Activated B cell treated with CpG ODN at 0.5 μM for 24 hours (primary cell): Measurements from ENCODE around the gene ERV3-1. TPM values are rescaled to one million over a fixed set of nuclear protein-coding genes. Genes with fewer than 3 reads are reported as not detected.
"Not testable (repeated sequence)": the region's sequence is repeated elsewhere in the genome, so short reads cannot be mapped to it uniquely, and the experiment has no call there.

Source experiments
- ATAC-seq: fragments of 200-7000 bp; cut with Tn5 transposase; one replicate; pipeline ENCODE4 v1.10.0; 2021; ENCODE audit warnings: low read depth, mild to moderate bottlenecking, moderate library complexity
- CTCF ChIA-PET: fragments of 350-600 bp; sonication (Branson Sonifier 250); formaldehyde crosslinking; loops from one replicate; lab custom pipeline; 2021; ENCODE audit warnings: antibody characterized with exemption; lab: Charles Lee
- POLR2A ChIA-PET: fragments of 350-600 bp; sonication (Branson Sonifier 250); formaldehyde crosslinking; loops from one replicate; lab custom pipeline; 2021; ENCODE audit warnings: antibody characterized with exemption; lab: Charles Lee
- DNase-seq: peaks from one replicate; pipeline ENCODE4 v3.0.0; 2022
- H3K27ac Mint-ChIP-seq: one replicate; pipeline ENCODE4 v1.8.0; 2020; ENCODE audit warnings: mixed read lengths
- H3K27me3 Mint-ChIP-seq: one replicate; pipeline ENCODE4 v1.8.0; 2021; ENCODE audit warnings: mixed read lengths
- H3K36me3 Mint-ChIP-seq: one replicate; pipeline ENCODE4 v1.8.0; 2021; ENCODE audit warnings: low read depth, mixed read lengths
- H3K4me1 Mint-ChIP-seq: one replicate; pipeline ENCODE4 v1.8.0; 2021; ENCODE audit warnings: mixed read lengths
- H3K4me3 Mint-ChIP-seq: one replicate; pipeline ENCODE4 v1.8.0; 2020; ENCODE audit warnings: mild to moderate bottlenecking, mixed read lengths
- H3K9me3 Mint-ChIP-seq: one replicate; pipeline ENCODE4 v1.8.0; 2020; ENCODE audit warnings: mixed read lengths
- intact Hi-C: fragments of 100-400 bp; cut with micrococcal nuclease; formaldehyde crosslinking; loops from one replicate; pipeline ENCODE4 v1.15.1; 2024
- total RNA-seq: library from RNA; stranded (reverse); gene quantifications from 2 replicates; pipeline ENCODE4 v1.2.3, GENCODE V29; 2022
- TF ChIP-seq, protein P1 (sequence below): fragments of 200-600 bp; IDR thresholded peaks from one replicate; pipeline ENCODE4 v1.8.0; 2022; ENCODE audit warnings: antibody characterized with exemption, mild to moderate bottlenecking

Gene ERV3-1
- total RNA-seq, 1 donor from 2014 or later = 24.8 TPM

DNA sequence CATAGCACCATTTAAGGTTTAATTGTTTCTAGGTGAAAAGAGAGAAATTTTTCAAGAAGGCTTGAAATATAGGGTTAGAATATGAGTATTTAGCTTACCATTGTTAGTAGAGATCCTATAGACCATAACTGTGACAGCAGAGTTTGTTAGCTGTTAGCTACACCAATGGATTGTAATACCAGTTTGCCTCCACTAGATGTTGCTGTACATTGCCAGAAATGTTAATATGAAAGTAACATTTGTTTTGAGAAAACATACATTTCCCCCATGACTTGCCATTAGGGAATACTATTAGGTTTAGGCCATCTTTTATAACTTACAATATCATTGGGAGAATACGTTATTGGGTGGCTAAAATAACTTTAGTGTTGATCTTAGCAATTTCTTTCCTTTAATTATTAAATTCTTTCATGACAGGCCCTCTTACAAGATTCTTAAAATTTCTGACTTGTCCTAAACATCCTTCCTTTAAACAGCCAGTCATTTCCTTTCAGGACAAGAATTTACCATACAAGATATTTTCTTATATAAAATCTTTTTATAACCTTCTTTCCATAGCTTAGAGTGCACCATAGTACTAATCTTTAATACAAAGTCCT, 55.1 kb downstream of the ERV3-1 start:
- TF ChIP-seq, protein P1, sequence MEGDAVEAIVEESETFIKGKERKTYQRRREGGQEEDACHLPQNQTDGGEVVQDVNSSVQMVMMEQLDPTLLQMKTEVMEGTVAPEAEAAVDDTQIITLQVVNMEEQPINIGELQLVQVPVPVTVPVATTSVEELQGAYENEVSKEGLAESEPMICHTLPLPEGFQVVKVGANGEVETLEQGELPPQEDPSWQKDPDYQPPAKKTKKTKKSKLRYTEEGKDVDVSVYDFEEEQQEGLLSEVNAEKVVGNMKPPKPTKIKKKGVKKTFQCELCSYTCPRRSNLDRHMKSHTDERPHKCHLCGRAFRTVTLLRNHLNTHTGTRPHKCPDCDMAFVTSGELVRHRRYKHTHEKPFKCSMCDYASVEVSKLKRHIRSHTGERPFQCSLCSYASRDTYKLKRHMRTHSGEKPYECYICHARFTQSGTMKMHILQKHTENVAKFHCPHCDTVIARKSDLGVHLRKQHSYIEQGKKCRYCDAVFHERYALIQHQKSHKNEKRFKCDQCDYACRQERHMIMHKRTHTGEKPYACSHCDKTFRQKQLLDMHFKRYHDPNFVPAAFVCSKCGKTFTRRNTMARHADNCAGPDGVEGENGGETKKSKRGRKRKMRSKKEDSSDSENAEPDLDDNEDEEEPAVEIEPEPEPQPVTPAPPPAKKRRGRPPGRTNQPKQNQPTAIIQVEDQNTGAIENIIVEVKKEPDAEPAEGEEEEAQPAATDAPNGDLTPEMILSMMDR = peak; percentile 16
- DNase-seq (no peak), ATAC-seq (peak; percentile 58)
- Mint-ChIP-seq H3K4me1 (peaks cover 3% of the 10 kb centered on the region), H3K36me3 (no peaks in the 10 kb centered on the region), H3K4me3 (no peak overlapping the region), H3K9me3 (no peaks in the 10 kb centered on the region), H3K27me3 (peaks cover 31% of the 10 kb centered on the region), H3K27ac (no peak overlapping the region)
- intact Hi-C loops = loop anchor here (1.0 to 5.0 kb wide), 3 partner anchors 265 to 496 kb away; no protein-coding TSS in a partner anchor
- ChIA-PET CTCF (interaction anchor here (0.7 to 3.4 kb wide), 11 partner anchors 13 to 420 kb away, joined by 3 to 60 read pairs (median 3); partner anchors contain the start of gene ERV3-1), POLR2A (interaction anchor here (1.4 kb wide), 1 partner anchor 55 kb away, joined by 4 read pairs; the partner anchor contains the start of gene ERV3-1)

DNA sequence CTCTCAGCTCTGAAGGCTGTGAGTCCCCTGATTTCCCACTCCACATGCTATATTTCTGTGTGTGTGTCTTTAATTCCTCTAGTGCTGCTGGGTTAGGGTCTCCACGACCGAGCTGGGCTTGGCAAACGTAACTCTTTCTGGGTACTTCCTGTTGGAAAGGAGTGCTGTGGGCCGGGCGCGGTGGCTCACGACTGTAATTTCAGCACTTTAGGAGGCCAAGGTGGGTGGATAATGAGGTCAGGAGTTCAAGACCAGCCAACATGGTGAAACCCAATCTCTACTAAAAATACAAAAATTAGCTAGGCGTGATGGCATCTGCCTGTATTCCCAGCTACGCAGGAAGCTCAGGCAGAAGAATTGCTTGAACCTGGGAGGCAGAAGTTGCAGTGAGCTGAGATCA, 55.8 kb downstream of the ERV3-1 start:
- H3K4me3 Mint-ChIP-seq, H3K9me3 Mint-ChIP-seq, DNase-seq, POLR2A ChIA-PET, ATAC-seq, H3K27ac Mint-ChIP-seq, H3K4me1 Mint-ChIP-seq, H3K36me3 Mint-ChIP-seq: not testable (repeated sequence)
- peaks cover 37% of the 10 kb centered on the region for H3K27me3 Mint-ChIP-seq
- CTCF ChIA-PET = interaction anchor here (0.7 to 3.4 kb wide), 7 partner anchors 12 to 357 kb away, joined by 3 to 60 read pairs (median 3); partner anchors contain the start of gene ERV3-1
- intact Hi-C loops = loop anchor here (1.0 to 5.0 kb wide), 3 partner anchors 266 to 497 kb away; no protein-coding TSS in a partner anchor

DNA sequence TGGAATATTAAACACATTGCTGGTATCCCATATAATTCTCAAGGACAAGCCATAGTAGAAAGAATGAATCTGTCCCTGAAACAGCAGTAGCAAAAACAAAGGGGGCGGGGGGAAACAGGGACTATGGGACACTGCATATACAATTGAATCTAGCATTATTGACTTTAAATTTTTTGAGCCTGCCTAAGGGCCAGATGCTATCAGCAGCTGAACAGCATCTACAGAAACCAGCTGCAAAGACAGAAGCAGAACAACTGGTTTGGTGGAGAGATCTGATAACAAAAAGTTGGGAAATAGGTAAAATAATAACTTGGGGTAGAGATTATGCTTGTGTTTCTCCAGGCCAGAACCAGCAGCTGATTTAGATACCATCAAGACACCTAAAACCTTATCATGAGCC, 57.7 kb downstream of the ERV3-1 start:
- H3K27ac Mint-ChIP-seq, POLR2A ChIA-PET, H3K36me3 Mint-ChIP-seq, intact Hi-C loops, H3K9me3 Mint-ChIP-seq, DNase-seq, ATAC-seq, H3K4me1 Mint-ChIP-seq, H3K4me3 Mint-ChIP-seq: not testable (repeated sequence)
- CTCF ChIA-PET = interaction anchor here (1.1 to 1.5 kb wide), 2 partner anchors 359 to 360 kb away, joined by 4 to 8 read pairs; no protein-coding TSS in a partner anchor
- H3K27me3 Mint-ChIP-seq = peaks cover 44% of the 10 kb centered on the region

- DNase-seq (no peak), ATAC-seq (no peak)
- POLR2A ChIA-PET = no interaction called here
- intact Hi-C loops = no loop called here
- H3K27ac Mint-ChIP-seq = no peak overlapping the region
- no peaks in the 10 kb centered on the region for H3K9me3 Mint-ChIP-seq
- H3K4me3 Mint-ChIP-seq = no peak overlapping the region
- peaks cover 3% of the 10 kb centered on the region for H3K4me1 Mint-ChIP-seq
- peaks cover 44% of the 10 kb centered on the region for H3K27me3 Mint-ChIP-seq
- H3K36me3 Mint-ChIP-seq = no peaks in the 10 kb centered on the region
- CTCF ChIA-PET = interaction anchor here (1.1 to 1.5 kb wide), 2 partner anchors 360 to 362 kb away, joined by 4 to 8 read pairs; no protein-coding TSS in a partner anchor
- TF ChIP-seq, protein P1 = no peak
Measured at GRCh38 chr7:64947252-64948000, 59.1 kb downstream of the ERV3-1 start.

GRCh38 chr7:64946772-64947171, 59.7 kb downstream of the ERV3-1 start:
- DNase-seq = no peak
- no peaks in the 10 kb centered on the region for H3K9me3 Mint-ChIP-seq
- ChIA-PET CTCF (no interaction called here), POLR2A (no interaction called here)
- peak; percentile 40 for ATAC-seq
- no peaks in the 10 kb centered on the region for H3K36me3 Mint-ChIP-seq
- H3K27me3 Mint-ChIP-seq = peaks cover 44% of the 10 kb centered on the region
- intact Hi-C loops = no loop called here
- TF ChIP-seq, protein P1 = no peak
- no peak overlapping the region for H3K27ac Mint-ChIP-seq
- peaks cover 3% of the 10 kb centered on the region for H3K4me1 Mint-ChIP-seq
- H3K4me3 Mint-ChIP-seq = no peak overlapping the region
